ENCODE measurements around the gene HNRNPL.
A peak's percentile ranks its signal among the peaks of the same experiment; 100 is the strongest.
"Not testable (repeated sequence)": the region's sequence is repeated elsewhere in the genome, so short reads cannot be mapped to it uniquely, and the experiment has no call there.

The HNRNPL gene

DNA sequence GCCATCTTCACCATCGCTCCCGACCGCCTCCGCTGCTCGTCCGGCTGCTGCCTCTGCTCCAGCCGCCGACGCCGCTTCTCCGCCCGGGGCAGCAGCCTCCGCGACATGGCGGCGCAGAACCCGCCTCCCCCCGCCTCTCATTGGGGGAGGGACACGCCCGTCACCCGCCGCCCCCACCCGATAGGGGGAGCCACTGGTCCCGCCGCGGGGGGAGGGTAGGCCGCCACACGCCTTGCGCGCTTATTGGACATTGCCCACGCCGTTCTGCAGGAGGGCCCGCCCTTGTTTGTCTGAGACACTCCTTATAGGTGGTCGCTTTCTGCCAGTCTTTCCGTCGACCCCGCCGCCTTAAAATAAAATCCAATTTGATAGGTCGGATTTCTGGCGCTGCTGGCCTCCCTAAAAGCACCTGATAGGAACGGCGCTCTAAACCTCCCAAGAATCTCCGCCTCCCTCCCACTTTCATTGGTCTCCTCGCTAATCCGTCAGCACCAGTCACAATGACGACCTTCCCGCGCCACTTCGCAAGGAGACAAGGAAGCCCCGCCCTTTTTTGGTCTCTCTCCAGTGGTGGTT lies at the start of gene HNRNPL:
Gene HNRNPL, minus strand, starts transcription at position 127 of the 576 bp plus-strand sequence. Its CDS starts 20 bp downstream, at position 107.
- DNase-seq = peak; percentile 100

DNA sequence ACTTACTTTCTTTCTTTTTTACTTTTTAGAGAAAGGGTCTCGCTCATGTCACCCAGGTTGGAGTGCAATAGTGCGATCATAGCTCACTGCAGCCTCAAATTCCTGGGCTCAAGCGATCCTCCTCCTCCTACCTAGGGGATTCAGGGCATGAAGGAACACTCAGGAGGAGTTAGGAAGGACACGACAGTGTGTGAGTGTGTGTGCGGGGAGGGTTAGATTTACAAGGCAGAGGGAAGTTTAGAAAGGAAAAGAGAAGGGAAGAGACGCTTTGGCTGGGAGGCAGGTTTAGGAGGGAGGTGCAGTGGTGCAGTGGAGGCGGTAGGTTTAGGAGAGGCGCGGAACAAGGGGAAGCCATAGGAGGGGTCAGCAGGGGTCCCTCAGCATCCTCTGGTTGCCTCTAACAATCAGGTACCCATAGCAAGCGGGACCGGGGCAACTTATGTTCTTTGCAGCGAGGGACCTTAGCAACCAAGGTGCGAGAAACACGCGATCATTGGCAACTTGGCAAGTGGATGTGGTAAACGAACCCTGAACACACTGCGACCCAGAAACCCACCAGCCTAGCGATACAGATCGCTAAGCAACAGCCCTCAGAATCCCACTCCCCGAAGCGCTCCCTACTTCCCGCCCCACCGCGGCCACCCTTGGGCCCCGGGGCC lies 49.1 kb upstream of the HNRNPL start:
- no peak for DNase-seq

DNA sequence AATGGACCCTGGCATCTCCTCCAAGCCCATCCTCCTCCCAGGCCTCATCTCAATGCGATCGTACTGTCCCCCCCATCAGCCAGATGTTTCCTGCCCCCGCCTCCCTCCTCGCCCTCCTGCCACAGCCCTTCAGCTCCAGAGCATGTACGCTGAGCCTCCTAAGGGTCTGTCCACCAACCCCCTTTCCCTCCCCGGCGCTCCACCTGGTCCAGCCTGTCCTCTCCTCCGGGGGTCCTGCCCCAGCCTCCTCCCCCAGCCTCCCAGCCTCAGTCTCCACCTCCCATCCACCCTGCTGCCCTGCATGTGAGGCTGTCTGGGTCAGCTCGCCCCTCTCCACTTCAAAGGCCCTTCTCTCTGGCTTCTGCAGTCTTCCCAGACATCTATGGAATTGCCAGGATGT lies 45.2 kb upstream of the HNRNPL start:
- no peak for DNase-seq

DNA sequence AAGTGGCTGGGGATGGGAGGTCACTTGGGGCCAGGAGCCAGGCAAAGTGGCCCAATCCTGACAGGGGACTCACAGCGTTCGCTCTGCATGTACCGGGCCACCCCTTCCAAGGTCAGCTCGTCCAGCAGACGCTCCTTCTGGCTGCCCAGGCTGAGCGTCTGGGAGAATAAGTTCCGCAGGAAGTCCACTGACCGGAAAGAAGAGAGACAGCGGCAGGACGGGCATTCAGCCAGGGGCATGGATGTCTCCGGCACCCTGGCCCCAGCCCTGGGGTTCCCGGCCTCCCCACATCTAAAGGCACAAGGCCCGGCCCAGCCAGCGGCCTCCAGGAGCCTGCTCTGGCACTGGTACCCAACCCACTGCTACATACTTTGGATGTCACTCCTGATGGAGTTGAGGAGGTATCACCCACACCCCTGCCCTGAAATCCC lies 43.6 kb upstream of the HNRNPL start:
- no peak for DNase-seq

DNA sequence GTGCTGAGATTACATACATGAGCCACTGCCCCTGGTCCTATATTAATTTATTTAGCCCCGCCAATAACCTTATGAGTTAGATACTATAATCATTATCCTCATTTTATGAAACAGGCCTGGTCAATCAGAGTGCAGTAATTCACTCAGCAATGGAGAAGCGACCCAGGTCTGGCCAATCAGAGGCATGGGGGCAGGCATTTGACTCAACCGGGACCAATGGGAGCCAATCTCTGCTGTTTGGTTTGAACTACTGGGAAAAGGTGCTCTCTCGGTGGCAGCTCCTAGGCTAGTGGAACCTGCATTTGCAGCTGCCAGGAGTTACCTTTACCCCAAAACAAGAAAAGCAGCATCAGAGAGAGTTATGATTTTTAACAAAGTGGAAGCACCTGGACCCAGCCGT lies 43.1 kb upstream of the HNRNPL start:
- DNase-seq = no peak

DNA sequence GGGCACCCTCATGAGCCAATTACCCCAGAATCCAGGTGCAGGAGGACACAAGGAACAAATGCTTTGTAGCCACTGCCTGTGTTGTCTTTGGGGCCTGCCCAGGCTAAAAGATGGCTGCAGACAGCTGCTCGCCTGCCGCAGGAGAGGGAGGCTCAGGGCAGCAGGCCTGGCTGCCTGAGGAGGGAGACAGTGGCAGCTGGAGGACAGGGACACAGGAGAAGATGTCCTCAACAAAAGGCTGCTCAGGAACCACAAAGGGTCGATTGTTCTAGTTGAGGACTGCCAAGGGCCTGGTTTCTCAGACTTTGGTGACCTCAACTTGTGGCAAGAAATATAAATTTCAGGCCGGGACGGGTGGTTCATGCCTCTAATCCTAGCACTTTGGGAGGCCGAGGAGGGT lies 42.0 kb upstream of the HNRNPL start:
- DNase-seq = no peak

DNA sequence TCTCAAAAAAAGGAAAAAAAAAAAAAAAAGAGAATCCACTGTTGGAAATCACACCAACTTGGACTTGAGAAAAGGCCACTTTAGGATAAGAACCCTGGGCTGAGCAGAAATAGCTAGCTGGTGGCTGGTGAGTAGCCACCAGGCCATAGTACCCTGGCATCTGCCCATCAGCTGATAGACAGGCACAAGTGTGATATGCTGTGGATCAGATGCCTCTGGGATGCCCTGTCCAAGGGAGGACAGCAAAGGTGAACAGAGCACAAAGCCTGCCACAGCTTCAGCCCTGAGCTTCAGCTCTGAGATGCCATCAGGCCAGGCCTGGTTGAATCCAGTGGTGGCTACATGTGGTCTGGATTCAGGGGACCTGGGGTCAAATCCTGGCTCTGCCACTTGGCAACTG lies 40.9 kb upstream of the HNRNPL start:
- DNase-seq = no peak

DNA sequence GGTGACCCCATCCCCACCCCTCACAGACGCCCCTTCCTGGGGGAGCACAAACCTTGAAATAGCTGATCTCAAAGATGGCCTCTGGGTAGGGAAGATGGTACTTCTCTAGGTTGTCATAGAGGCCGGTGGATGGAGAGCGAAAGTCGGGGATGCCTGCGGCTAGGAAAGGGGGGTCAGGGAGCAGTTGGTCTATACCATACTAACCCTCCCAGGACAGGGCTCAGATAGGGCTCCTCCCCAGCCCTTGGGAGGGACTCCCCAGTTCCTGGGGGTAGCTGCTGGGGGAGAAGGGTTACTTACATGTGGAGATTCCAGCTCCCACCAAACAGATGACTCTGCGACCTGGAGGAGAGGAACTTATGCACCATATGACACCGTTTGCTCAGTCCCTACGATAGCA lies 40.0 kb upstream of the HNRNPL start:
- no peak for DNase-seq

DNA sequence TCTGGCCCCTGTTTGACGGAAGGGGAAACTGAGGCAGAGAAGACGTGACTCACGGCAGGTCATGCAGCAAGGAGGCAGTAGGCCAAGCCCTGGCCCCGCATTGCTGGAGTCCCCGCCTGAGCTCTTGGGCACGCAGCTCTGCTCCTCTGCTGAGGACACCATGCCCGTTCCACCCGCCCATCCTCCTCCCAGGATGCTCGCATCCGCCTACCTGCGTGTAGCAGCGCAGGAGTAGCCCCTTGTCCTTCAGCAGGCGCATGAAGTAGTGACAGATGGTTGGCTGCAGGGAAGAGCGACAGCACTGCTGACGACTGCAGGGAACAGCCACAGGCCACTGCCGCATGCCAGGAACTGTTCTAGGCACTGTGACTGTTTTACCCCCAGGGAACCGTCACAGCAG lies 39.1 kb upstream of the HNRNPL start:
- DNase-seq = no peak

DNA sequence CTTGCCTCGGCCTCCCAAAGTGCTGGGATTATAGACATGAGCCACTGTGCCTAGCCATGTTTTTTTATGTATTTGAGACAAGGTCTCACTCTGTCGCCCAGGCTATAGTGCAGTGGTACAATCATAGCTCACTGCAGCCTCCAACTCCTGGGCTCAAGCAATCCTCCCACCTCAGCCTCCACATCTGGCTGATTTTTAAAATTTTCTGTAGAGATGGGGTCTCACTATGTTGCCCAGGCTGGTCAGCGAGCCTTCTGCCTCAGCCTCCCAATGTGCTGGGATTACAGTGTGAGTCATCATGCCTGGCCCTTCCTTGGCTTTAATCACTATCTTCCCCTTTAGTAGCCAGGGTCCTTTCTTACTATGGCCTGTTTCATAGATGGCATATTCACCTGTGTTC lies 34.9 kb upstream of the HNRNPL start:
- DNase-seq = not testable (repeated sequence)

DNA sequence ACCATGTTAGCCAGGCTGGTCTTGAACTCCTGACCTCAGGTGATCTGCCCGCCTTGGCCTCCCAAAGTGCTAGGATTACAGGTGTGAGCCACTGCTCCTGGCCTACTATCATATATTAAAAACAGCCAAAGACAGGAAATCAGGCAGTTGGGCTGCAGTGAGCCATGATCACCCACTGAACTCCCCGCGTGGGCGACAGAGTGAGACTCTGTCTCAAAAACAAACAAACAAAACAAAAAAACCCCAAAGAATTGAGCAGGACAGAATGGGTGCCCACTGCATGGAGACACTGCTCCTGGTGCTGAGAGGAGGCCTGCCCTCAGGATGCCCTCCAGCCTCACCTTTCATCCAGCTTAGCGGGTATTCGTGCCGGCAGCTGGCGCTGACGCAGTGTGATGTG lies 33.5 kb upstream of the HNRNPL start:
- DNase-seq = no peak

DNA sequence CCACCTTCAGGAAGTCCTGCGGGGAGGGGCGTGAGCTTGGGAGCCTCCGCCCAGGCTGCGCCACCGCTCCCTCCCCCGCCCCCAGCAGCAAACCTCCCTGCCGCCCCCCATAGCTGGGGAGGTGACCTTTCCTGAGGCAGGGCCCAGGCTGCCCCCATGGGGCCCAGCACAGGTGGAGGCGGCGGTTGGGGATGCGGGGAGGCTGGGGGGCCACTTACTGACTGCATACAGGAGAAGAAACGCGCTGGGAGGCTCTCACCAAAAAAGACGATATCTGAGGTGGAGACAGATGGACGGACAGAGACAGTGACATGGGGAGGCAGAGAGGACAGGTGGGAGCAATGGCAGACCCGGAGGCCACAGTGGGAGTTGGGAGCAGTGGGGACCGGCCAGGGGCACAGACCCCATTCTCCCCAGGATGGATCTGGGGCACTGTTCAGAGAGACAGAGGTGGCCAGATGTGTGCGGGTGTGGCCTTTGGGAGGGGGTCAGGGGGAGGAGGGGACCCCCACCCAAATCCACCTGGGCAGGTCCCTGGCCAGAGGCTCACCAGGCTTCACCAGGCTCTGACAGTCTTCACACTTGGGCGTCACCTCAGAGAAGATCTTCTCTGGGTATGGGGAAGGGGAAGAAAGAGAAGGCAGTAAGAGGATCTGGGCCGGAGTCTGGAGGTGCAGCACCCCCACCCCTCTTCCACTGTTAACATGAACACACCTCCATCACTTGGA lies 31.3 kb upstream of the HNRNPL start:
- DNase-seq = no peak

DNA sequence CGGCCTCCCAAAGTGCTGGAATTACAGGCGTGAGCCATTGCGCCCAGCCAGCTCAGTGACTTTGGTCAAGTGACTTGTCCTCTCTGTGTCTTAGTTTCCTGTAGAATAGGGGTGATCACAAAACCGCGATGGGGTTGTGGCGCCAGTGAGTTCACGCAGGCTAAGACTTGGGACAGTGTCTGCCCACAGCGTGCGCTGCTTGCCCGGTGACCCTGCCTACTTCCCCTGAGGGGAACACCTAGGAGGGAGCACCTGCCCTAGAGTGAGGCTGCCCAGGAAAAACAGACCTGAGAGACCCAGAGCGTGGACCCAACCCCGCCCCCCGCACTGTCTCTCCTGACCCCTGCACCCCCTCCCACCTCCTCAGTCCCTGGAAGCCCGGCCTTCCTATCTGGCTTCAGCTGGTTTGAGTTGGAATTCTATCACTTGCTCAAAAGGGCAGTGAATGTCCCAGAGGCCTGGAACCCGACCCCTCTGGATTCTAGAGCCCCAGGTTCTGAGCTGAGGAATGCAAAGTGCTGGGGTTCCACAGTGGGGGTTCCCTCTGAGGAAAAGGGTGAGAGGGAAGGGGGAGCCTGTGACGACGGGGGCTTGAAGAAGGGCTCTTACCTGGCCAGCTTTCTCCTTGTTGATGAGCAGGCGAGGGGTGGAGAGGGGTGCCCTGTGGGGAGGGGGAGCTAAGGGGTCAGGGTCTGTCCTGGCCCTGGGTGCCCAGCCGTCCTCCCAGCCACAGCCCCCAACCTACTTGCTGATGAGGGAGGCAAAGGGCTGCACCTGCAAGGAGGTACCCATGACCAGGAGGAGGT lies 30.5 kb upstream of the HNRNPL start:
- DNase-seq = no peak

DNA sequence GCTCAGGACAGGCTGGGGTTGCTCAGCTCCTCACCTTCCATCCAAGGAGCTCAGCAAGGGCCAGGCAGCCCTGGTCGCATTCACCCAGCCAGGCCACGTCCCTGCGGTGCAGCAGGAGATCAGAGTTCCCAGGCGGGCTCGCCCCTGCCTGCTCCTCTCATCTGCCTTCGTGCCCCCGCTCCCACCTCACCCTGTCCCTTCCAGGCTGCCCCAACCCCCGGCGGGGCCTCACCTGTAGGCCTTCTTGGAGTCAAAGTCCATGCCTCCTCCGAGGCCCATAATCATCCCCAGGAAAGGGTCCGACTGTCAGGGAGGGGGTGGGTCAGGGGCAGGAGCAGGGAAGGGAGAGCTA lies 29.6 kb upstream of the HNRNPL start:
- DNase-seq = no peak

DNA sequence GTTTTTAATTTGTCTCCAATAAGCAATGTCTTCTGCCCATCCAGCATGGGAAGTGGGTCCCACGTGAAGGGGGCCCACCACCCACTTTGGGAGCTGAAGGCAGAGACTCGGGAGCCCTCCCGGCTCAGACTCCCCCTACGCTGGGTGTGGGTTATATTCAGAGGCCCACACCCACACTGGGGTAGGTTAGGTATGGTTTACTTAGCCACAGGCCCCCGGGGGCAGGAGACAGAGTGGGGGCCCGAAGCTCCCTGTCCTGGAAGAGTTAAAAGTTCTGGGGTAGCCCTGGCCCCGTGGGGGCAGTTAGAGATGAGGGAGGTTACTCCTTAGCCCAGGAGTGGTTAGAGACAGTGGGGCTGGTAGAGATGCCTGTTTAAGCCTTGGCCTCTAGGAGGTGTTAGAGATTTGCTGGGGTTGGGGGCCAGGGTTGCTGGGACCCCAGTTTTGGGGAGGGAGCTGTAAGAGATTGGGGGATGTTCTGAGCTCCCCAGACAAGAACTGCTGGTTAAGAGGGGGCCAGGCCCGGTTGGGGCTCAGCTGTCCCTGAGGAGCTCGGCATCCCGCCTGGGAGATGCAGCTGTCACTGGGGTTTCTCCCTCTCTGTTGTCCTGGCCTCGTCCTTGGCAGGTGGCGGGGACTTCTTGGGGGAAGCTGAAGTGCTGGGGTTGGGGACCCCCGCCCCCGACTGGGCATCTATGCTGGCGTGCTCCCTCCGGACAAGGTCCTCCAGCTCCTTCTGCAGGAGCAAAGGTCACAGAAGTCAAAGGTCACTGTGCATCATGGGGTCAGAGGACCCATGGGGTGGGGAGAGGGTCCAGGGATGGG lies 29.0 kb upstream of the HNRNPL start:
- no peak for DNase-seq

DNA sequence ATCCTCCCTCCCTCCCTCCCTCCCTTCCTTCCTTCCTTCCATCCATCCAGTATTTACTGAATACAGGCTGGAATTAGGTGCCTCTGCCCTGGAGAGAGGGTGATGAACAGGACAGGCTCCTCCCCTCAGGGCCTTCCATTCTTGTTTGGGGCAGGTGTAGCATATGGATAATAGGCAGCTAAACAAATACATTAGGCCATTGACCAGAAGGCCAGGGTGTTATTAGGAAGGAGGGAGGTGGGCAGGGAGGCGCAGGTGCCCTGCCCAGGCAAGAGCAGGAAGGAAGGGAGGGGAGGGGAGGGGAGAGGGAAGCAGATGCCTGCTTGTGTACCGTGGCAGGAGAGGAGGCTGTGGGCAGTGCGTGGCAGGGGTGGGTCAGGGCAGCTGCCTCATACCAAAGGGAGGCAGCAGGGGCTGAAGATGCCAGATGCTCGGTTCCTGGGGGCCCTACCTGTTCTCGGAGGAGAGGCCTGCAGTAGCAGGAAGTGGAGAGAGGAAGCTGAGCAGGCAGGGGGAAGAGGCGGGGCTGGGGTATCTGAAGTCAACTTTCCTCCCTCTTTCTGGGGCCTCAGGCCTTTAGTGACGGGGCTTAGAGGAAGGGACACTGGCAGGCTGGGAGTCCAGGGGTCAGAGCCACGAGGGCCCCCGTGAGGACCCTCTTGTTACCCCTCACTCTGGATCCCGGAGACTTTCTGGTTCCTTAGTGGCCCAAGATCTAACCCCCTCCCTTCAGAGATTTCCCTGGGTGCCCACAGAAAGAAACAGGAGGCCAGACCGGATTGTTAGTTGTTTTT lies 28.2 kb upstream of the HNRNPL start, which contains the start of gene RINL:
Gene RINL, minus strand, starts transcription at position 495 of the 794 bp plus-strand sequence. CDS start 1,533 bp downstream, outside the sequence.
- no peak for DNase-seq

DNA sequence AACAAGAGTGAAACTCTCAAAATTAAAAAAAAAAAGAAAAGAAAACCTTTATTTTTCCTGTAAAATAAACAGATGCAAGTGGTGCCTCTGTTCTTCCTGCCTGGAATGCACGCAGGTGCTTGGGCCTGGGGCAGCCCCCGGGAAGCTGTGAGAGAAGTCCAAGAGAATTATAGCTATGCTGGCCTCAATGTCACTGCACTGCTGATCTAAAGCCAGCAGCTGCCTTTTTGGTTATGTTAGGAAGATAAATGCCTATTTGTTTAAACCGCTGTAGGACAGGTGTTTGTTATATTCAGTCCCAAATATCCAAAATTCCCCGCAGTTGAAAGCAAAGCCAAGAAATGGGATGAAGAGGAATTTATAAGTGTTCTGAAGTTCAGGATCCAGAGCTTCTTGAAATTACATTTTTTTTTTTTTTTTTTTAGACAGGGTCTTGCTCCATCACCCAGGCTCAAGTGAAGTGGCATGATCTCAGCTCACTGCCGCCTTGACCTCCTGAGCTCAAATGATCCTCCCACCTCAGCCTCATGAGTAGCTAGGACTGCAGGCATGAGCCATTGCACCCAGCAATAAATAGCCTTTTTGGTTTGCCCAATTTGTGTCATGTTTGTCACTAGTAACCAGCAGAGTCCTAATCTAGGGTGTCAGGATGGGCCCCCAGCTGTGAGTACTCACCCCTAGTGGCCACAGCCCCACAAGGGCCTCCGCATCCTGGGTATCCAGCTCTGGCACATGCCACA lies 26.0 kb upstream of the HNRNPL start:
- no peak for DNase-seq

DNA sequence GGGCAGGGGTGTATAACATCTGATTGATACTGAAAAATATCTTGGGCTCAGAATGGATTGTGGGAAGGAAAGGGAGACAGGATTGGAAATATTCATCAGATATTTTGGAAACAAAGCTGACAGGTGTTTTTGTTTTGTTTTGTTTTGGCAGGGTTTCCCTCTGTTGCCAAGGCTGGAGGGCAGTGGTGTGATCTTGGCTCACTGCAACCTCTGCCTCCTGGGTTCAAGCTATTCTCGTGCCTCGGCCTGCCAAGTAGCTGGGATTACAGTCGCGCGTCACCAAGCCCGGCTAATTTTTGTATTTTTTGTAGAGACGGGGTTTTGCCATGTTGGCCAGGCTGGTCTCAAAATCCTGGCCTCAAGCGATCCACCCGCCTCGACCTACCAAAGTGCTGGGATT lies 23.6 kb upstream of the HNRNPL start:
- not testable (repeated sequence) for DNase-seq

DNA sequence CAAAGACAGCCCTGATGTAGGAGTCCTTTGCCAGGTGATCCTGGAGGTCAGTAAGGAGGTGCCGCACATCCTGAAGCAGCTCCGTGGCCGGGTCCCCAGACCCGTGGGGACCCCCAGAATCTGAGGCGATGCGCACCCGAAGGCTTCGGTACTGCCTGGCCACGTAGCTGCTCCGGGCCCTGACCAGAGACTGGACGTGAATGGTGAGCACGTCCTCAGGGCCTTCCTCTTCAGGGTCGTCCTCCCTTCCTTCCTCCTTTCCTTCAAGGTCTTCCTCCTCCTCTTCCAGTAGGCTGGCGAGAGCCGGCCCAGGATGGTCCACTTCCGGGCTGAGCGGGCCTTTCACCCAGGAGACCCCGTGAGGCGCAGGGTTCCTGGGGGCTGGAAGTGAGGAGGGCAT lies 20.8 kb upstream of the HNRNPL start:
- no peak for DNase-seq

DNA sequence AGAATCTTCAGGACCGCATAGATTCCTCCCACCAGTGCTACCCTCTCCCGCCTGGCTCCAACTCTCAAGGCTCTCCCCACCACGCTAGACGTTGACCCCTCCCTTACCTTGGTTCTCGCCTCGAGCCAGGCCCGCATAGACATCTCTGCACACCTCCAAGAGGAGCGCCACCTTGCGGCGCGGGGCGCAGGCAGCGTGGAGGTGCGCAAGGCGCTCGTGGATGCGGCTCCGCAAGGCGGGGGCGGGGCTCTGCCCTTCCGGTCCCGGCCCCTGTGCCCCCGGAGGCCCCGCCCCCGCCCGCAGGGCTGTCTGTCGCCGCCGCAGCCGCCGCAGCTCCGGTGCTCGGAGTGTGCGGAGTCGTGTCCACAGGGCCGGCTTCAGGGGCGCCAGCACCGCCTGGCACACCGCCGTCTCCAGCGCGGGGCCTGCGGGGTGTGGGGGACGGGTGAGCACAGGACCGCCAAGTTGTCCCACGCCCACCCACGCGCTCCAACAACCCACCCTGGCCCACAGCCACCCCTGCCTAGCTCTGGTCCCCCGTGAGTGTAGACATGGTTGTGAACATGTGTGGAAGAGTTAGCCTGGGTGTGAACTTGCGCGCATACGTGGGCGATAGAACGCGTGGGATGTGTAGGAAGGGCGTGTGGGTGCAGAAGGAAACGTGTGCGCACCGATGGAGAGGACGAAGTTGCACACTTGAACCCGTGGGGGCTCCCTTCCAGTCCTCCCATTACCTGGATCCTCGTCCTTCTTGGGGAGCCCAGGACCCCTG lies 20.2 kb upstream of the HNRNPL start:
- no peak for DNase-seq
